D721Med (cell line): Measurements from ENCODE around the gene NRXN3.

Experiments used
- DNase-seq: peaks from one replicate; pipeline ENCODE4 v3.0.0; 2011; ENCODE audit warnings: low spot score; ENCODE audit not compliant: insufficient read length
- FAIRE-seq: peaks from 2 replicates; lab custom pipeline; 2011; peaks lifted over from hg19 to GRCh38; lab: Jason Lieb, UNC
- CTCF ChIP-seq: IDR thresholded peaks from 2 replicates; pipeline ENCODE4 v1.5.1; 2012; ENCODE audit warnings: mild to moderate bottlenecking, control low read depth; ENCODE audit not compliant: insufficient read depth; ENCODE audit errors: missing control alignments

NRXN3 gene

DNA sequence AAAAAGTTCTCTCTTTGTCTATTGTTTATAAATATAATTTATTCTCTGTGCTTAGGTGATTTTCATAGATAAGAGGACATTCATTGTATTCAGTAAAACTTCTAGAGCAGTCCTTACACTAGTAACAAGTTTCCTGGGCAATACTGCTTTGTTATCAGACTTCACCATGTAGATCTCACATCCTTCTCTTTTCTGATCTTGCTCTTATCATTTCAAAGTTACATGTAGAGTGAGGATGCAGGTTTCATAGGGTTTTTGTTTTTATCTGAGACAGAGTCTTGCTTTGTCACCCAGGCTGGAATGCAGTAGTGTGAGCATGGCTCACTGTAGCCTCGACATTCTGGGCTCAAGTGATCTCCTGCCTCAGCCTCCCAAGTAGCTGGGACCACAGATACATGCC is 1251.6 kb downstream of the NRXN3 start:
- no peak for FAIRE-seq
- no peak for DNase-seq
- TF ChIP-seq CTCF = no peak

DNA sequence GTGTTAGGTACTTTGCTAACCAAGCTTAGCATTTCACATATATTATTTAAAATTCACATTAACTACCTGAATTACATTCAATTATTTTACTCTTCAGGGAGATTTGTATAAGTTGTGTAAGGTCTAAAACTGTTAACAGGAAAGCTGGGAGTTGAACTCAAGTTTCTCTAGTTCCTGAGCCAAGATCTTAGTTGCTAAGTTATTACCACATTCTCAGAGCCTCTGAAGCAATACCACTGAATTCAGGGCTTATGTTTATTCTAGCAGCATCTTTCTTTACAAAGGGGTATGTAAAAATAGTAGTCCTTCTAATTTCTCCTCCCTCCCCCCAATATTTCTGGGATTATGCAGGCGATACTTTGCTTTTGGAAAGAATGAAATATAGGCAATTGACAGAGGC is 1254.3 kb downstream of the NRXN3 start:
- no peak for TF ChIP-seq CTCF
- no peak for DNase-seq
- no peak for FAIRE-seq

GRCh38 chr14:79426103-79426755 is 1256.1 kb downstream of the NRXN3 start:
- no peak for DNase-seq
- TF ChIP-seq CTCF = no peak
- no peak for FAIRE-seq

DNA sequence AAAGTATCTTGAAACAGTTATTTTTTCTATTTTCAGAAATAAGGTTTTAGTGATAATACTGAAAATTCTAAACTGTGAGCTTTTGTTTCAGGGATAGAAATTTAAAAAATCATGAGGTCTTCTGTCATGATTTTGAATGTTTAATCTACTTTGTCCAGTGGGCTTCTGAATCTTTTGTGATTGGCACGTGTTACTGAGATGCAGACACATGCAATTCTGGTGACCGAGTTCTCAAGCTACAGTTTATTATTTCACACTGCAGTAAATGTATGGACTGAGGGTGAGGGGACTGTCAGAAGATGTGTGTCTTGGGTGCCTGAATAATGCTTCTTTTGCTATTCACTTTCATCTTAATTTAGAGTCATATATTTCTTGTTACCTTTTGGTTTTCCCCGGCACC is 1262.5 kb downstream of the NRXN3 start:
- DNase-seq (no peak), FAIRE-seq (no peak)
- no peak for TF ChIP-seq CTCF

DNA sequence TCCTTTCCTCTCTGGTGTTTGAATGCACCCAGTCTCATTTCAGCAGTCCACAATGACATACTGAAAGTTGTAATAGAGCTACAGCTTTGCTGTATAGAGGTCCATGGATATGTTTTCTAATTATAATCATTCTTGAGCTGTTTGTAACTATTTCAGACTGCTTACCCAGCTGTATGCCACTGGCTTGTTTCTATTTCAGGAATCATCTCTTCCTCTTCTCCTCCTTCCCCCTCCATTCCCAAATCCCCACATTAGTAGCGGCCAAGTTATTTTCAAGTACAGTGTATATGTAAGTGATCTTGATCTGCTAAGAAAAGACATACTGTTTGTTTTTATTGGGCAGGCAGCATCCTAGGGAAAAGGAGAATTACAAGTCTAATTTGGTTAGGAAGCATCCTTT is 1266.2 kb downstream of the NRXN3 start:
- DNase-seq (no peak), FAIRE-seq (no peak)
- TF ChIP-seq CTCF = no peak

- no peak for TF ChIP-seq CTCF
- FAIRE-seq (no peak), DNase-seq (no peak)
Measured at GRCh38 chr14:79437951-79438350, 1267.8 kb downstream of the NRXN3 start.

GRCh38 chr14:79438696-79439342 is 1268.6 kb downstream of the NRXN3 start:
- TF ChIP-seq CTCF = no peak
- FAIRE-seq = no peak
- DNase-seq = no peak
